Endodermal cell (in vitro differentiated cells): Measurements from ENCODE around the gene MMP11. TPM values are rescaled to one million over a fixed set of nuclear protein-coding genes. Genes with fewer than 3 reads are reported as not detected.

ENCODE experiments used
- DNase-seq: peaks from one replicate; pipeline ENCODE4 v3.0.0-alpha.2; 2017
- H3K27ac ChIP-seq: 2 replicates; pipeline ENCODE4 v1.5.1; 2013; ENCODE audit warnings: mild to moderate bottlenecking, low read depth, low read length, moderate library complexity
- H3K27me3 ChIP-seq: 2 replicates; pipeline ENCODE4 v1.6.1; 2013; ENCODE audit warnings: mild to moderate bottlenecking, low read length, moderate library complexity; ENCODE audit not compliant: insufficient read depth, control insufficient read depth, poor library complexity, severe bottlenecking
- H3K36me3 ChIP-seq: 2 replicates; pipeline ENCODE4 v1.7.0; 2013; ENCODE audit warnings: mild to moderate bottlenecking, low read length, moderate library complexity; ENCODE audit not compliant: control insufficient read depth, insufficient read depth
- H3K4me1 ChIP-seq: one replicate; pipeline ENCODE4 v1.7.0; 2013; ENCODE audit warnings: low read length; ENCODE audit not compliant: control insufficient read depth, insufficient read depth
- H3K4me3 ChIP-seq: 2 replicates; pipeline ENCODE4 v1.5.1; 2013; ENCODE audit warnings: mild to moderate bottlenecking, low read length, moderate library complexity
- H3K9ac ChIP-seq: 2 replicates; pipeline ENCODE4 v1.6.1; 2013; ENCODE audit warnings: mild to moderate bottlenecking, low read length, moderate library complexity; ENCODE audit not compliant: poor library complexity, severe bottlenecking; ENCODE audit errors: extremely low read depth
- H3K9me3 ChIP-seq: 2 replicates; pipeline ENCODE4 v1.6.1; 2013; ENCODE audit warnings: mild to moderate bottlenecking, low read length, moderate library complexity; ENCODE audit not compliant: control insufficient read depth
- H3K27ac Mint-ChIP-seq: 2 replicates; pipeline ENCODE4 v1.8.0; 2020; ENCODE audit warnings: mixed read lengths
- H3K27me3 Mint-ChIP-seq: 2 replicates; pipeline ENCODE4 v1.8.0; 2021; ENCODE audit warnings: mild to moderate bottlenecking, mixed read lengths; ENCODE audit not compliant: insufficient read depth
- H3K36me3 Mint-ChIP-seq: 2 replicates; pipeline ENCODE4 v1.8.0; 2020; ENCODE audit warnings: low read depth, mixed read lengths
- H3K4me1 Mint-ChIP-seq: 2 replicates; pipeline ENCODE4 v1.8.0; 2020; ENCODE audit warnings: mixed read lengths
- H3K4me3 Mint-ChIP-seq: 2 replicates; pipeline ENCODE4 v1.8.0; 2020; ENCODE audit warnings: mild to moderate bottlenecking, moderate library complexity, mixed read lengths
- H3K9me3 Mint-ChIP-seq: 2 replicates; pipeline ENCODE4 v1.8.0; 2020; ENCODE audit warnings: mild to moderate bottlenecking, mixed read lengths
- WGBS, 2 experiments: methylation state at CpG; one replicate each; pipeline versions ENCODE4 v1.1.5 to v1.1.7; 2013; ENCODE audit warnings: missing lambda C conversion rate in 2 of 2, mixed read lengths in 1 of 2; ENCODE audit not compliant: insufficient coverage in 1 of 2, insufficient read length in 1 of 2; 5-methylcytosine and 5-hydroxymethylcytosine counted together
- total RNA-seq, 2 donors: library from RNA; stranded (reverse); fragmentation: NEBNext Ultra II Directional in 1 of 2; extraction: Animal tissue kit (Norgen Biotek cat#: 25700) in 1 of 2; gene quantifications; 2 replicates in 1 of 2; 3 replicates in 1 of 2; pipeline ENCODE4 v1.2.1, GENCODE V29; 2021
- TF ChIP-seq, protein P1 (sequence below): fragments of 200-600 bp; sonication (generic); conservative IDR thresholded peaks from 2 replicates; pipeline ENCODE4 v1.5.0; 2021; ENCODE audit warnings: antibody characterized with exemption, mild to moderate bottlenecking

The MMP11 gene
- total RNA-seq, 2 donors from 2014 or later, result 9.7 to 14.3 TPM

DNA sequence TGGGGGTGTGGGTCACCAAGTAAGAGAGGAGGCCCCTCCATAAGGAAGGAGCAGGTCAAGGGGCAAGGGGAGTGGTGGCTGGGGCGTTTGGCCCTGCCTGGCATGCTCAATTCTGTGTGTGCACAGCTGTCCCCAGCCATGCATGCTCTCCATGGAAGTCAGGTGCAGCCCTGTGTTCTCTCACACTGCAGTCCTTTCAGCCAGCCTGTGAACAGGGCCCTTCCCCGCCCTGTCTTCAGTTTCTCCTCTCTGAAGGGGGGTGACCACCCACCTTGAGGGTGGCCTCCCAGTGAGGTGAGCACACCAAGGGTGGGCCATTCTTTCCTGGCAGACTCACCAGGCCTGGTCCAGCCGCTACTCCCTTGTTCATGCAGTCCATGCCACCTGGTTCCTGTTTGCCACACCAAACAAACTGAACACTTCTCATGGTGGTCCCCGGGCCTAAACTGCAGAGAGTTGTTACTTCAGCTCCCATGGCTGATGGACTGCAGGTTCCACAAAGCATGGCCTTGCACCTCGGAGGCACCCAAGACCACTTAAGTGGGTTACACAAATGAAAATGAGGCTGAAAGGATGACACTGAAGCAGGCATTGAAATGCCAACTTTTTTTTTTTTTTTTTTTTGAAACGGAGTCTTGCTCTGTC, 3.2 kb upstream of the MMP11 start:
- H3K27me3 Mint-ChIP-seq, result peaks cover 26% of the 10 kb centered on the region
- no peak for DNase-seq
- H3K4me1 ChIP-seq, result peaks cover 5% of the 10 kb centered on the region
- no peak overlapping the region for H3K9ac ChIP-seq
- H3K4me3 Mint-ChIP-seq, result no peak overlapping the region
- H3K4me1 Mint-ChIP-seq, result peaks cover 16% of the 10 kb centered on the region
- no peaks in the 10 kb centered on the region for H3K36me3 Mint-ChIP-seq
- 86 to 88% methylated on average over 4 to 6 of the region's 6 CpGs for WGBS, 2 experiments
- no peak overlapping the region for H3K4me3 ChIP-seq
- H3K9me3 ChIP-seq, result no peaks in the 10 kb centered on the region
- H3K27ac Mint-ChIP-seq, result no peak overlapping the region
- no peak overlapping the region for H3K27ac ChIP-seq
- H3K27me3 ChIP-seq, result no peaks in the 10 kb centered on the region
- peaks cover 4% of the 10 kb centered on the region for H3K36me3 ChIP-seq
- TF ChIP-seq, protein P1, sequence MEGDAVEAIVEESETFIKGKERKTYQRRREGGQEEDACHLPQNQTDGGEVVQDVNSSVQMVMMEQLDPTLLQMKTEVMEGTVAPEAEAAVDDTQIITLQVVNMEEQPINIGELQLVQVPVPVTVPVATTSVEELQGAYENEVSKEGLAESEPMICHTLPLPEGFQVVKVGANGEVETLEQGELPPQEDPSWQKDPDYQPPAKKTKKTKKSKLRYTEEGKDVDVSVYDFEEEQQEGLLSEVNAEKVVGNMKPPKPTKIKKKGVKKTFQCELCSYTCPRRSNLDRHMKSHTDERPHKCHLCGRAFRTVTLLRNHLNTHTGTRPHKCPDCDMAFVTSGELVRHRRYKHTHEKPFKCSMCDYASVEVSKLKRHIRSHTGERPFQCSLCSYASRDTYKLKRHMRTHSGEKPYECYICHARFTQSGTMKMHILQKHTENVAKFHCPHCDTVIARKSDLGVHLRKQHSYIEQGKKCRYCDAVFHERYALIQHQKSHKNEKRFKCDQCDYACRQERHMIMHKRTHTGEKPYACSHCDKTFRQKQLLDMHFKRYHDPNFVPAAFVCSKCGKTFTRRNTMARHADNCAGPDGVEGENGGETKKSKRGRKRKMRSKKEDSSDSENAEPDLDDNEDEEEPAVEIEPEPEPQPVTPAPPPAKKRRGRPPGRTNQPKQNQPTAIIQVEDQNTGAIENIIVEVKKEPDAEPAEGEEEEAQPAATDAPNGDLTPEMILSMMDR, result no peak
- no peaks in the 10 kb centered on the region for H3K9me3 Mint-ChIP-seq

DNA sequence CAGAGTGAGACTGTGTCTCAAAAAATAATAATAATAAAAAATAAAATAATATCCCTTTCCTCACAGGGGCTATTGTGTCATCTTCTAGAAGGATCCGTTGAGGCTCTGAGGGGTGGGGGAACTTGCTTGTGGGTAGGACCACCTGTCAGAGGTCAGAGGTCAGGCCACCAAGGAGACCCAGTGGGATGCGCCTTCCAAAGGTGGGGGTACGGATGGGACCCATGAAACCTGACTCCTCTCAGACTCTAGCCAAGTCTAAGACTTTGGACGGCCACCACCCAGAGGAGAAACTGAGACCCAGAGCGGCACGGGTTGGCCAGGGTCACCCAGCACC, 367 bp upstream of the MMP11 start:
- TF ChIP-seq, protein P1, result no peak
- Histone ChIP-seq H3K4me1 (peaks cover 5% of the 10 kb centered on the region), H3K9me3 (no peaks in the 10 kb centered on the region), H3K27ac (no peak overlapping the region), H3K36me3 (no peaks in the 10 kb centered on the region), H3K9ac (no peak overlapping the region), H3K27me3 (no peaks in the 10 kb centered on the region), H3K4me3 (no peak overlapping the region)
- H3K4me3 Mint-ChIP-seq, result peak overlapping the region; percentile 65
- H3K4me1 Mint-ChIP-seq, result peaks cover 23% of the 10 kb centered on the region
- no peaks in the 10 kb centered on the region for H3K9me3 Mint-ChIP-seq
- H3K27me3 Mint-ChIP-seq, result peaks cover 39% of the 10 kb centered on the region
- DNase-seq, result no peak
- WGBS, 2 experiments, result 31% methylated on average over 6 of the region's 6 CpGs; no CpG with 5 or more reads in 1 of the 2 experiments
- H3K27ac Mint-ChIP-seq, result no peak overlapping the region
- H3K36me3 Mint-ChIP-seq, result no peaks in the 10 kb centered on the region

DNA sequence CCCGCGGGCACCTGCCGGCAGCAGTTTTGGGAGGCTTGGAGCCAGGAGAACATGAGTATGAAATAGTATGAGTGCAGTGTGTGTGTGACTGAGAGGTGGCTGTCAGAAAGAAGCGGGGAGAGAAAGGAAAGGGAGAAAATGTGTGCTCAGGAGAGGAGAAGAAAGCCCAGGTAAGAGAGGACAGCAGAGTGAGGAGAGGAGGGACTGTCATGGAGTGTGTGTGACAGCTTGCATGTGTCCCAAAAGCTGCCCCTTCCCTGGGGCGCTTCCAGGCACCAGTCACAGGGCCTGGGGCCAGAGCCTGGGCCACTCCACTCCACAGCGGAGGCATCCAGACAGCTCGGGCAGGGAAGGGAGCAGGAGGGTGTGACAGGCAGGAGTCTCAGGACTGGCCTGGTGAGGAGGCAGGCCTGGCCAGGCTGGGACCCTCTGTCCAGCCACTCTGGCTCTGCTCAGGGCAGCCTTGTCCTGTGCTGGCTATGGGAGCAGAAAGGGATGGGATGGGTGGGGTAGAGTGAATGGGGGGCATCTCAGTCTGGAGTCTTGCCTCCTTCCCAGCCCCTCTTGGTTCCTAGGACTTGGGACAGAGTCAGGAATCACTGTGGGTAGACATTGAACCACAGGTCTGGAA, 949 bp downstream of the MMP11 start:
- peaks cover 23% of the 10 kb centered on the region for H3K4me1 Mint-ChIP-seq
- H3K4me3 Mint-ChIP-seq, result peak overlapping the region; percentile 65
- H3K27ac ChIP-seq, result no peak overlapping the region
- TF ChIP-seq, protein P1, result no peak
- no peaks in the 10 kb centered on the region for H3K9me3 ChIP-seq
- H3K36me3 ChIP-seq, result no peaks in the 10 kb centered on the region
- peaks cover 5% of the 10 kb centered on the region for H3K4me1 ChIP-seq
- no peak overlapping the region for H3K27ac Mint-ChIP-seq
- H3K9ac ChIP-seq, result no peak overlapping the region
- no peaks in the 10 kb centered on the region for H3K9me3 Mint-ChIP-seq
- 60 to 72% methylated on average over 4 to 7 of the region's 7 CpGs for WGBS, 2 experiments
- DNase-seq, result no peak
- no peaks in the 10 kb centered on the region for H3K27me3 ChIP-seq
- H3K4me3 ChIP-seq, result peak overlapping the region; percentile 78
- H3K36me3 Mint-ChIP-seq, result no peaks in the 10 kb centered on the region
- peaks cover 39% of the 10 kb centered on the region for H3K27me3 Mint-ChIP-seq
